ENCODE data around the gene USP13. TPM values are rescaled to one million over a fixed set of nuclear protein-coding genes. Genes with fewer than 3 reads are reported as not detected.
A peak's percentile ranks its signal among the peaks of the same experiment; 100 is the strongest.

USP13 gene
- total RNA-seq, 4 donors from 2014 or later, result 1.5 to 6.5 (median 4.1) TPM

DNA sequence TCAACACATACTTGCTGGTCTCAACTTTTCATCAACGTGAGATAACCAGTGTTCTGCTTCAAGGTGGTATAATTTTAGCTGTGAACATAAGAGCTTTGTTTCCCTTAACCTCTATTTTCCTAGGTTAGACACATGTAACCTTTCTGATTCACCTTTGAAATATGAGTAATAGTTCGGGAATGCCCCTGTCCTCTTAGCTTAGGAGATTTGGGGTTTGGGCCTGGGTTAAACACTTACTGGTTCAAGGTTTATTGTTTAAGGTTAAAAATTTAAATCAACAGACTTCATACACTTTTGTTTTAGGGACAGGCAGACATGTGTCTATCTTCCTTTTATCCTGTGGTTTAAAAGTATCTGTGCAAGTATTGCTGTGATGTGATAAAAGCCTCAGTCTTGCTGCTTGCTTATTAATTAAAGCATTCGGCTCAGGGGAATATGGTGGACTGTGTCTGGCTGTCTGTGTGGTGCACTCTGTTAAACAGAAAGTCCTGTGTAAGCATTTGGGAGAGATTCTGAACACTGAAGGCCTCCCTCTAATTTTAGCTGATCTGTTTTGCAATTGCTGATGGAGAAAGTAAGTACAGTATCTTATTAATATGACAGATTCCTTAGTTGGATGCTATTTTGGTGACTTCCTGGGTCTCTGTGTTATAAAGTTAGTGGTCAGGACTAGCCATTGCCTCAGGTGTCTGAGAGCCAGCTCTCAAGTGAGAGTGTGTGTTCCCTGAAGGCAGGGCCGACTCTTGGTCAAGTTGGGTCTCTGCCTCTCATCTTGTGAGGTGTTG lies 81.8 kb downstream of the USP13 start:
- intact Hi-C loops (cut with DNase I), result no loop called here
- Histone ChIP-seq H3K27ac (peak overlapping the region in 2 of 4 donors; percentile 3 to 11), H3K4me3 (no peak overlapping the region), H3K36me3 (peaks cover 0 to 29% (median 0%) of the 10 kb centered on the region in 3 donors), H3K9me3 (no peaks in the 10 kb centered on the region), H3K4me1 (peaks cover 0 to 23% (median 0%) of the 10 kb centered on the region in 3 donors), H3K27me3 (no peaks in the 10 kb centered on the region)
- TF ChIP-seq POLR2A (IDR thresholded peaks at IDR 0.05) (no peak), CTCF (IDR thresholded peaks at IDR 0.05) (no peak)
- DNase-seq, result no peak
- 69 to 76% methylated on average over 3 to 4 of the region's 4 CpGs for WGBS, 2 donors

DNA sequence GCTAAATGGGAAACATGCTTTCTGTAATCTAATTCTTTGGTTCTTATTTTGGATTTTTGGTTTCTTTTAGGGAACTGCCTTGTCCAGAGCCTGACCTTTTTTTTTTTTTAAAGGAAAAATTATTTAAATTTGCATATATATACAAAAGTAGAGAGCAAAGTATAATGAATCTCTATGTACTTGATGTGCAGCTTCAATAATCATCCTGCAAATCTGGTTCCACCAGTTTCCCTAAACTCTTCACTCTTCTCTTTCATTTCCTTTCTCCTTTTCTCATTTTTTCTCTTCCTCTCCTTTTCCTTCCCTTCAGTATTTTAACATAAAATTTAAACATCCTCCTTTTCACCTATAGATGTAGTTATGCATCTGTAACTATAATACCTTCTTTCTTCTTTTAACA lies 82.5 kb downstream of the USP13 start:
- Histone ChIP-seq H3K27ac (peak overlapping the region in 2 of 4 donors; percentile 3 to 11), H3K36me3 (peaks cover 0 to 33% (median 0%) of the 10 kb centered on the region in 3 donors), H3K9me3 (no peaks in the 10 kb centered on the region), H3K4me3 (no peak overlapping the region), H3K27me3 (no peaks in the 10 kb centered on the region), H3K4me1 (peaks cover 0 to 20% (median 0%) of the 10 kb centered on the region in 3 donors)
- DNase-seq, result no peak
- intact Hi-C loops (cut with DNase I), result no loop called here
- no peak for TF ChIP-seq POLR2A (IDR thresholded peaks at IDR 0.05)

GRCh38 chr3:179738998-179739397 lies 86.2 kb downstream of the USP13 start:
- no peak overlapping the region for H3K4me3 ChIP-seq
- H3K9me3 ChIP-seq, result no peaks in the 10 kb centered on the region
- TF ChIP-seq CTCF (IDR thresholded peaks at IDR 0.05) (no peak), POLR2A (IDR thresholded peaks at IDR 0.05) (no peak)
- H3K27ac ChIP-seq, result no peak overlapping the region
- whole genome bisulfite sequencing, 2 donors, result 98% methylated on average over 5 to 6 of the region's 6 CpGs
- H3K4me1 ChIP-seq, result peaks cover 0 to 15% (median 0%) of the 10 kb centered on the region in 3 donors
- peaks cover 0 to 26% (median 5%) of the 10 kb centered on the region in 3 donors for H3K36me3 ChIP-seq
- H3K27me3 ChIP-seq, result no peaks in the 10 kb centered on the region
- intact Hi-C loops (cut with DNase I), result no loop called here
- no peak for DNase-seq

DNA sequence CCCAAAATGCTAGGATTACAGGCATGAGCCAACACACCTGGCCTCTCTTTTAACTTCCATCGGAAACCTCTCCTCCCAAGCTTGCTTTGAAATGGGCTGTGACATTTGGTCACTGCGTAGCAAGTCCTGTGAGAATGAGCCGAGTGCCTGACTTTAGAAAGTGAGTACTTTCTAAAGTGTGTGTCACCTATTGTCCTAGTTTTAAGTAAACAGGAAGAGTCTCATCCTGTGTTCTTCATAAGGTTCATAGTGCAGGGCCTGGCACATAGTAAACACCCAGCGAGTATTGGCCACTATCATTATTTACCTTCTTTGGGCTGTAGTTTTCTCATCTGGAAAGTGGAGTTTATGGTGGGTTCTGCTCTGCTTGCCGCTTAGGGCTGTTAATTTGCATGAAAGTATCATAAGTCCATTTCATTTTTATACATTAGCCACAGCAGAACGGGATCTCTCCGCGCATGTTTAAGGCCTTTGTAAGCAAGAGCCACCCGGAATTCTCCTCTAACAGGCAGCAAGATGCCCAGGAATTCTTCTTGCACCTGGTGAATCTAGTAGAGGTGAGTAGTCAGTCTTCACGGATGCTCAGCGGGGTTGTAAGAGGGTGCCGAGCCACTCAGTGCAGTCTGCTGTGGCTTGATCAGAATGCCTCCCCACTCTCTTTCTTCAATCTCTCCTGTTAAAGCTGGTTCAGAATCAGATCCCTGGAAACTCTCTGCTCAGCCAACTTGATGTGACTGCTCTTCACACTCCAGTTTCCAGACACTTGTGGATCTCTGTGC lies 87.2 kb downstream of the USP13 start:
- TF ChIP-seq CTCF (IDR thresholded peaks at IDR 0.05) (no peak), POLR2A (IDR thresholded peaks at IDR 0.05) (no peak)
- intact Hi-C loops (cut with DNase I), result no loop called here
- no peaks in the 10 kb centered on the region for H3K9me3 ChIP-seq
- H3K4me1 ChIP-seq, result peaks cover 0 to 8% (median 0%) of the 10 kb centered on the region in 3 donors
- H3K36me3 ChIP-seq, result peaks cover 0 to 34% (median 5%) of the 10 kb centered on the region in 3 donors
- H3K27me3 ChIP-seq, result no peaks in the 10 kb centered on the region
- WGBS, 2 donors, result 77 to 83% methylated on average over 12 of the region's 12 CpGs
- no peak overlapping the region for H3K4me3 ChIP-seq
- no peak overlapping the region for H3K27ac ChIP-seq
- no peak for DNase-seq

- TF ChIP-seq CTCF (IDR thresholded peaks at IDR 0.05) (no peak), POLR2A (IDR thresholded peaks at IDR 0.05) (no peak)
- 61 to 92% methylated on average over 2 of the region's 2 CpGs for WGBS, 2 donors
- H3K9me3 ChIP-seq, result no peaks in the 10 kb centered on the region
- intact Hi-C loops (cut with DNase I), result no loop called here
- no peak overlapping the region for H3K27ac ChIP-seq
- no peaks in the 10 kb centered on the region for H3K4me1 ChIP-seq
- no peaks in the 10 kb centered on the region for H3K27me3 ChIP-seq
- no peak overlapping the region for H3K4me3 ChIP-seq
- DNase-seq, result no peak
- H3K36me3 ChIP-seq, result peaks cover 0 to 38% (median 5%) of the 10 kb centered on the region in 3 donors
Measured at GRCh38 chr3:179743913-179744312, 91.1 kb downstream of the USP13 start.
